Tibial artery (tissue), 4 donors: ENCODE measurements around the gene RAD51B.

ENCODE experiments used
- DNase-seq, 2 donors: peaks; one replicate each; pipeline ENCODE4 v3.0.0-alpha.2; 2019
- H3K27ac ChIP-seq, 2 donors: fragments of 200-600 bp; sonication (generic) in 1 of 2; 1 replicate in 1 of 2; 2 replicates in 1 of 2; pipeline ENCODE4 v1.5.1; 2018 to 2019; ENCODE audit warnings: mild to moderate bottlenecking in 1 of 2
- H3K27me3 ChIP-seq, 2 donors: fragments of 200-600 bp; sonication (generic) in 1 of 2; one replicate each; pipeline versions ENCODE4 v1.5.1 to v1.6.0; 2016 to 2019
- H3K36me3 ChIP-seq, 3 donors: fragments of 200-600 bp; sonication (generic) in 2 of 3; one replicate each; pipeline ENCODE4 v1.5.1; 2016 to 2019; ENCODE audit warnings: mild to moderate bottlenecking in 2 of 3
- H3K4me1 ChIP-seq, 4 donors: fragments of 200-600 bp; sonication (generic) in 2 of 4; 1 replicate in 3 of 4; 2 replicates in 1 of 4; pipeline ENCODE4 v1.5.1; 2016 to 2019
- H3K4me3 ChIP-seq, 2 donors: fragments of 200-600 bp; sonication (generic) in 1 of 2; 1 replicate in 1 of 2; 2 replicates in 1 of 2; pipeline ENCODE4 v1.5.1; 2018 to 2019; ENCODE audit warnings: mild to moderate bottlenecking in 2 of 2
- H3K9me3 ChIP-seq, 3 donors: fragments of 200-600 bp; sonication (generic) in 1 of 3; one replicate each; pipeline ENCODE4 v1.5.1; 2016 to 2019
- CTCF ChIP-seq, 2 experiments: fragments of 200-600 bp in 1 of 2; fragments of 450-650 bp in 1 of 2; IDR thresholded peaks; one replicate each; pipeline ENCODE4 v1.5.1; 2017 to 2019; ENCODE audit warnings: antibody characterized with exemption in 2 of 2, mild to moderate bottlenecking in 1 of 2, moderate library complexity in 1 of 2
- intact Hi-C: fragments of 100-400 bp; cut with DNase I; formaldehyde crosslinking; loops from one replicate; pipeline ENCODE4 v1.15.0; 2023; ENCODE audit warnings: low total_unique reads

RAD51B gene

GRCh38 chr14:68741477-68741791 is 921.9 kb downstream of the RAD51B start:
- Histone ChIP-seq H3K4me3 (no peak overlapping the region), H3K27ac (no peak overlapping the region)

GRCh38 chr14:68741839-68742470 is 922.4 kb downstream of the RAD51B start:
- peak in 1 of 2 donors; percentile 38 for DNase-seq
- Histone ChIP-seq H3K27me3 (no peaks in the 10 kb centered on the region), H3K36me3 (no peaks in the 10 kb centered on the region), H3K4me1 (peaks cover 0 to 5% (median 2%) of the 10 kb centered on the region in 4 donors), H3K27ac (no peak overlapping the region), H3K9me3 (no peaks in the 10 kb centered on the region), H3K4me3 (no peak overlapping the region)
- intact Hi-C loops, result no loop called here
- no peak for TF ChIP-seq CTCF (IDR thresholded peaks at IDR 0.05)

More at GRCh38 chr14:68741477-68741791, 921.9 kb downstream of the RAD51B start:
- no peaks in the 10 kb centered on the region for H3K27me3 ChIP-seq
- DNase-seq, result no peak
- peaks cover 0 to 9% (median 7%) of the 10 kb centered on the region in 4 donors for H3K4me1 ChIP-seq
- intact Hi-C loops, result no loop called here
- no peaks in the 10 kb centered on the region for H3K36me3 ChIP-seq
- TF ChIP-seq CTCF (IDR thresholded peaks at IDR 0.05), result no peak
- H3K9me3 ChIP-seq, result no peaks in the 10 kb centered on the region

- TF ChIP-seq CTCF (IDR thresholded peaks at IDR 0.05), result no peak
These were observed 925.0 kb downstream of the RAD51B start for GRCh38 chr14:68744613-68745012.

GRCh38 chr14:68747393-68747792 is 927.8 kb downstream of the RAD51B start:
- no peak for TF ChIP-seq CTCF (IDR thresholded peaks at IDR 0.05)
- no peaks in the 10 kb centered on the region for H3K36me3 ChIP-seq
- H3K4me3 ChIP-seq, result no peak overlapping the region
- DNase-seq, result no peak
- no peaks in the 10 kb centered on the region for H3K9me3 ChIP-seq
- no peak overlapping the region for H3K27ac ChIP-seq
- peaks cover 0 to 6% (median 2%) of the 10 kb centered on the region in 4 donors for H3K4me1 ChIP-seq
- intact Hi-C loops, result no loop called here
- H3K27me3 ChIP-seq, result no peaks in the 10 kb centered on the region

More at GRCh38 chr14:68744613-68745012, 925.0 kb downstream of the RAD51B start:
- DNase-seq, result no peak
- no peaks in the 10 kb centered on the region for H3K27me3 ChIP-seq
- no peaks in the 10 kb centered on the region for H3K9me3 ChIP-seq
- H3K4me1 ChIP-seq, result peaks cover 0 to 6% (median 2%) of the 10 kb centered on the region in 4 donors
- H3K36me3 ChIP-seq, result no peaks in the 10 kb centered on the region
- no peak overlapping the region for H3K27ac ChIP-seq
- no peak overlapping the region for H3K4me3 ChIP-seq
- intact Hi-C loops, result no loop called here

GRCh38 chr14:68748260-68748659 is 928.7 kb downstream of the RAD51B start:
- Histone ChIP-seq H3K27ac (no peak overlapping the region), H3K4me1 (peaks cover 0 to 6% (median 2%) of the 10 kb centered on the region in 4 donors), H3K27me3 (no peaks in the 10 kb centered on the region), H3K4me3 (no peak overlapping the region), H3K36me3 (no peaks in the 10 kb centered on the region), H3K9me3 (no peaks in the 10 kb centered on the region)
- DNase-seq, result no peak
- TF ChIP-seq CTCF (IDR thresholded peaks at IDR 0.05), result no peak
- intact Hi-C loops, result no loop called here

GRCh38 chr14:68748691-68749090 is 929.1 kb downstream of the RAD51B start:
- Histone ChIP-seq H3K4me3 (no peak overlapping the region), H3K9me3 (no peaks in the 10 kb centered on the region), H3K27me3 (no peaks in the 10 kb centered on the region), H3K4me1 (peaks cover 0 to 6% (median 2%) of the 10 kb centered on the region in 4 donors), H3K27ac (no peak overlapping the region), H3K36me3 (no peaks in the 10 kb centered on the region)
- intact Hi-C loops, result no loop called here
- no peak for DNase-seq
- TF ChIP-seq CTCF (IDR thresholded peaks at IDR 0.05), result no peak
